ENCODE data around the gene KIF1B.

KIF1B gene

DNA sequence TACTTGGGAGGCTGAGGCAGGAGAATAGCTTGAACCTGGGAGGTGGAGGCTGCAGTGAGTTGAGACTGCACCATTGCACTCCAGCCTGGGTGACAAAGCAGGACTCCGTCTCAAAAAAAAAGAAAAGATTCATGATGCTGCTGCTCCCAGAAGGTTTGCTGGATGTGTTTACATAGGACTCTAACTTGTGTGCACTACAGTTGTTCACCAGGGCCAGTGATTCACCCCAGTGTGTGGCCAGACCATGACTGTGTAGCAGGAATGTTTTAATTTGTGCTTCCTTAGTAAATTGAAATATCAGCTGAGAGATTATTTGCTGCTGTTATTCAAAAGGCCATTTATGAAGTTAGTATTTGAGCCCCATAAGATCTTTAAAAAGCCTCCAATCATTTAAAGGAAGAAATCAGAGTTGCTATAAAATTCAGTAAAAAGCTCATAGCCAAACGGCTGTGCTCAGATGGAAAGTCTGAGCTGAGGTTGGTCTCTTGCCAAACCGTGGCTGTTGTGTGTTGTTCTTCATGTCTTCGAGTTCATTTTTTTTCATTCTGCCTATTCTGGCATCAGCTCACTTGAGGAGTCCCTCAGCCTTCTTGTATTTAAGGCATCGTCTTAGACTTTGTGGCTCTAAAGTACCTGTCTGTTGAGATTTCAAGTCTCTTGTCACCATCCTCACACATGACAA lies 170.4 kb downstream of the KIF1B start:
- Histone ChIP-seq H3K4me3 (ENCODE audit: low read depth, low read length) (0 out of 2 replicates have a peak overlapping the region, but pooled peaks have one; percentile 2), H3K79me2 (ENCODE audit: control insufficient read depth, insufficient read depth, low read length, unreplicated experiment) (no peaks in the 10 kb centered on the region), H2AFZ (ENCODE audit: low read length, unreplicated experiment) (no peak overlapping the region), H3K4me1 (ENCODE audit: control insufficient read depth, insufficient read depth, low read length, unreplicated experiment) (peaks cover 15% of the 10 kb centered on the region), H3K36me3 (ENCODE audit: insufficient read depth, low read length) (no peaks in the 10 kb centered on the region), H3K27me3 (ENCODE audit: insufficient read depth, low read length) (no peaks in the 10 kb centered on the region), H3K27ac (ENCODE audit: low read depth, low read length) (peak overlapping the region; percentile 72)

DNA sequence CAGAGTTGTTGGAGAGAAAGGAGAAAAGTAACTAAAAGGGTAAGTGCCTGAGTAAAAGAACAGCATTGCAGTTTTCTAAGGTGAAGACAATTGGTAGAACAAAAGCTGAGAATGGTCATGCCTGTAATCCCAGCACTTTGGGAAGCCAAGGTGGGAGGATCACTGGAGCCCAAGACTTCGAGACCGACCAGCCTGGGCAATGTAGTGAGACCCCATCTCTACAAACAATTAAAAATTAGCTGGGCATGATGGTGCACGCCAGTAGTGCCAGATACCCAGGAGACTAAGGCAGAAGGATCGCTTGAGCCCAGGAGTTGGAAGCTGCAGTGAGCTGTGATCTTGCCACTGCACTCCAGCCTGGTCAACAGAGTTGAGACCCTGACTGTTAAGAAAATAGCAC lies 173.3 kb downstream of the KIF1B start:
- Histone ChIP-seq H3K79me2 (ENCODE audit: control insufficient read depth, insufficient read depth, low read length, unreplicated experiment) (no peaks in the 10 kb centered on the region), H3K36me3 (ENCODE audit: insufficient read depth, low read length) (no peaks in the 10 kb centered on the region), H3K4me1 (ENCODE audit: control insufficient read depth, insufficient read depth, low read length, unreplicated experiment) (peaks cover 31% of the 10 kb centered on the region), H3K27ac (ENCODE audit: low read depth, low read length) (no peak overlapping the region), H2AFZ (ENCODE audit: low read length, unreplicated experiment) (no peak overlapping the region), H3K27me3 (ENCODE audit: insufficient read depth, low read length) (no peaks in the 10 kb centered on the region), H3K4me3 (ENCODE audit: low read depth, low read length) (no peak overlapping the region)

DNA sequence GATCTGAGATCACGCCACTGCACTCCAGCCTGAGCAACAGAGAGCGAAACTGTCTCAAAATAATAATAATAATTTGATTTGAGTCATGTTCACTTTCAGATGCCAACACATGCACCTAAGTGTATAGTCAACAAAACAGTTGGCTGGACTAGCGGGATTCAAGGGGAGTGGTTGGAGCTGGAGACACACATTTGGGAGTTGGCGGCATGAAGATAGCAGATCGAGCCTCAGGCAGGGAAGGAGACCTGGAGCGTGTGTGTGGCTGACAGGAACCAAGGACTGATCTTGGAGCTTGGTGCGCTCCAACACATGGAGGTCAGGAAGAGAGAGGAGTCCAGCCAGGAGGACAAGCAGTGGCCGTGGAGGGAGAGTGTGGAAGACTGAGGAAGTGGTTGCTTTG lies 173.8 kb downstream of the KIF1B start:
- Histone ChIP-seq H3K36me3 (ENCODE audit: insufficient read depth, low read length) (no peaks in the 10 kb centered on the region), H2AFZ (ENCODE audit: low read length, unreplicated experiment) (no peak overlapping the region), H3K4me3 (ENCODE audit: low read depth, low read length) (no peak overlapping the region), H3K27me3 (ENCODE audit: insufficient read depth, low read length) (no peaks in the 10 kb centered on the region), H3K27ac (ENCODE audit: low read depth, low read length) (no peak overlapping the region), H3K79me2 (ENCODE audit: control insufficient read depth, insufficient read depth, low read length, unreplicated experiment) (no peaks in the 10 kb centered on the region), H3K4me1 (ENCODE audit: control insufficient read depth, insufficient read depth, low read length, unreplicated experiment) (peaks cover 32% of the 10 kb centered on the region)

DNA sequence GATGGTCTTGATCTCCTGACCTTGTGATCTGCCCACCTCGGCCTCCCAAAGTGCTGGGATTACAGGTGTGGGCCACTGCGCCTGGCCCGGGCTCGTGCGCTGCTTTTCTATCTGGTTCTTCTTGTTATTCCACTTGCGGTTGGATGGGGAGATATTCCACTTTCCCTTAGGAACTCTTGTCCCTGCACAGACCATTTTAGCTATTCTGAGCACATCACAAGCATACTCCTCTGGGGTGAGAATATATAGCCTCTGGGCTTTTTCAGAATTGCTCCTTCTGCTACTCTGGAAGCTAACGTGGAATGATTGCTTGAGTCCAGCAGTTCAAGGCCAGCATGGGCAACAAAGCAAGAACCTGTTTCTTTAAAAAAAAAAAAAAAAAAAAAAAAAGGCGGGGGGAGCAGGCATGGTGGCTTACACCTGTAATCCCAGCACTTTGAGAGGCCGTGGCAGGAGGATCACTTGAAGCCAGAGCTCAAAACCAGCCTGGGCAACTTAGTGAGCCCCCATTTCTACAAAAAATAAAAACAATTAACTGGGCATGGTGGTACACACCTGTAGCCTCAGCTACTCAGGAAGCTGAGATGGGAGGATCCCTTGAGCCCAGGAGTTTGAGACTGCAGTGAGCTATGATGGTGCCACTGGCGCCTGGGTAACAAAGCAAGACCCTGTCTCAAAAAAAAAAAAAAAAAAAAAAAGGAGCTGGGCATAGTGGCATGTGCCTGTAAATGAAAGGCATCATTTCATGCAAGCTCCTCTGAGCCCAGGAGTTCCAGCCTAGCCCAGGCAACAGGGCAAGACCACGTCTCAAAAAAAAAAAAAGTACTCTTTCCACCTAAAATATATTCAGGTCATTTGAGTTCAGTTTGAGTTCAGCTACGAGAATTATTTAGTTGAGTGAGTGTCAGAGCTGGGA lies 176.6 kb downstream of the KIF1B start:
- Histone ChIP-seq H3K4me3 (ENCODE audit: low read depth, low read length) (peak overlapping the region; percentile 49), H3K27ac (ENCODE audit: low read depth, low read length) (peak overlapping the region; percentile 89), H2AFZ (ENCODE audit: low read length, unreplicated experiment) (peak overlapping the region; percentile 1), H3K4me1 (ENCODE audit: control insufficient read depth, insufficient read depth, low read length, unreplicated experiment) (peaks cover 18% of the 10 kb centered on the region), H3K79me2 (ENCODE audit: control insufficient read depth, insufficient read depth, low read length, unreplicated experiment) (no peaks in the 10 kb centered on the region), H3K36me3 (ENCODE audit: insufficient read depth, low read length) (no peaks in the 10 kb centered on the region), H3K27me3 (ENCODE audit: insufficient read depth, low read length) (no peaks in the 10 kb centered on the region)

DNA sequence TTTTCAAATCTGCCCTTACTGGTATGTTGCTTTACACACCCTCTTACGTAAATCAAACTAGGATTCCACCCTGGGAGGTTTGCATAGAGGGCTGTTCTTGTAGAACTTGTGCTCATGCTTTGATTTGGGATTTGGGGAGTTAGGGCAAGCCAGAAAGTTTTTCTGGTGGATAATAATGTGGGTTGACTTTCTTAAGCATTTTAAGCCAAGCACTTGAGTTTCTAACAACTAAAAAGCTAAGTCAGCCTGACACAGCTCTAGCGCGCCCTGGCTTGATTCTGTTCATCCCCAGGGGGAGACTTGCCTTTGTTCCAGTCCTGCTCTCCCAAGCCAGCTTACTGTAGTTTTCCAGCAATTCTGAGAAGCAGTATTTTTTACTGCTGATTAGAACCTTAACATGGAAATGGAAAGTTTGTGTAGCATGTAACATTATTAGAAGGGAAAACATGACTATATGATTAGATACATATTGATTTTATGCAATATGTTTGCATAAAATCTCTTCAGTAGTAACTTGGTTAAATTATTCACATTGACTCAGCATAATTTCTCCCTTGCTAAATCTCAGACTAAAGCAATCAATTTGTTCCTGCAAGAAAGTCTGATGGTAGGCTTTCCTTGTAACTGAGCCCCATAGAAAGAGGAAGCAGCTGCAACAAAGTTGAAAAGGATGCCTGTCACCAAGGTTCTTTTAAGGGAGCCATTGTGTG lies 177.5 kb downstream of the KIF1B start:
- Histone ChIP-seq H3K27me3 (ENCODE audit: insufficient read depth, low read length) (no peaks in the 10 kb centered on the region), H3K36me3 (ENCODE audit: insufficient read depth, low read length) (no peaks in the 10 kb centered on the region), H3K27ac (ENCODE audit: low read depth, low read length) (peak overlapping the region; percentile 89), H3K4me1 (ENCODE audit: control insufficient read depth, insufficient read depth, low read length, unreplicated experiment) (peaks cover 18% of the 10 kb centered on the region), H2AFZ (ENCODE audit: low read length, unreplicated experiment) (peak overlapping the region; percentile 1), H3K4me3 (ENCODE audit: low read depth, low read length) (peak overlapping the region; percentile 49), H3K79me2 (ENCODE audit: control insufficient read depth, insufficient read depth, low read length, unreplicated experiment) (no peaks in the 10 kb centered on the region)

DNA sequence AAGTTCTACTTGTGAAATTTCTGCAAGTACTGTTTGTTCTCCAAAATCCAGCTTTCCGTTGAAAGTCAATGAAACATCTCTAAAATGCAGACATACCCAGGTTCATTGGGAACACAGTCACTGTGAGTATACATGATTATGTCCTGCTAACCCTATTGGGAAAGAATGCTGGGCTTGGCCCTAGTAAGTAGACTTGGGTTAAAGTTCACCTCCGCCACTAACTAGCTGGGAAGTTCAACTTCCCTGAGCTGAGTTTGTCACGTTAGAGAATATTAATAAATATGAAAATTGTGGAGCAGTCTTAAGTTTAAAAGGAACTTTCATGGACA lies 178.0 kb downstream of the KIF1B start:
- Histone ChIP-seq H2AFZ (ENCODE audit: low read length, unreplicated experiment) (no peak overlapping the region), H3K27ac (ENCODE audit: low read depth, low read length) (peak overlapping the region; percentile 89), H3K4me1 (ENCODE audit: control insufficient read depth, insufficient read depth, low read length, unreplicated experiment) (peaks cover 18% of the 10 kb centered on the region), H3K36me3 (ENCODE audit: insufficient read depth, low read length) (no peaks in the 10 kb centered on the region), H3K4me3 (ENCODE audit: low read depth, low read length) (peak overlapping the region; percentile 49; the same call in 1 of the 2 replicates), H3K79me2 (ENCODE audit: control insufficient read depth, insufficient read depth, low read length, unreplicated experiment) (no peaks in the 10 kb centered on the region), H3K27me3 (ENCODE audit: insufficient read depth, low read length) (no peaks in the 10 kb centered on the region)

DNA sequence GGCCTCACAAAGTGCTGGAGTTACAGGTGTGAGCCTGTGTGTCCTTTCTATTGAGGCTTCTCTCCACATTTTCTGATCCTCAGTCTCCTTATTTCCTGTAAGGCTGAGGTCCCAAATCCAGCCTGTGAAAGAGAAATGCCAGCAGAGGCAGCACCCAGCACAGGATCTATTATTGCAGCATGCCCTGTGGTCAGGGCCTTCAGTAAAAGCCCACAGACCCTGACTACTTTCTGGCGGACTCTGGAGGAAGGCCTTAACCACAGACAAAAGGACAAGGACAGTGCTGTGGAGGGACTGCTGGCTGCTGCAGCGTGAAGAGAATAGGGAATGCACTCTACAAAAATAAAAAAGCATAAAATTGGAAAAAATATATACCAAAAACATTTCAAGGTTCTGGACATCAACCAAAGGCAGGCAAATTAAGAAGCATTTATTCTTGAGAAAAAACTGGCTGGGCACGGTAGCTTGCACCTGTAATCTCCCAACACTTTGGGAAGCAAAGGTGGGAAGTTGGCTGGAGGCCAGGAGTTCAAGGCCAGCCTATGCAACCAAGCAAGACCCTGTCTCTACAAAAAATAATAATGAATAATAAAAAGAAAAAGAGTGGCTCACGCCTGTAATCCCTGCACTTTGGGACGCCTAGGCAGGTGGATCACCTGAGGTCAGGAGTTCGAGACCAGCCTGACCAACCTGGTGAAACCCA lies 179.1 kb downstream of the KIF1B start:
- H3K36me3 ChIP-seq (ENCODE audit: insufficient read depth, low read length): no peaks in the 10 kb centered on the region
- H3K79me2 ChIP-seq (ENCODE audit: control insufficient read depth, insufficient read depth, low read length, unreplicated experiment): no peaks in the 10 kb centered on the region
- H3K27ac ChIP-seq (ENCODE audit: low read depth, low read length): no peak overlapping the region
- H2AFZ ChIP-seq (ENCODE audit: low read length, unreplicated experiment): no peak overlapping the region
- H3K4me1 ChIP-seq (ENCODE audit: control insufficient read depth, insufficient read depth, low read length, unreplicated experiment): peaks cover 18% of the 10 kb centered on the region
- no peaks in the 10 kb centered on the region for H3K27me3 ChIP-seq (ENCODE audit: insufficient read depth, low read length)
- no peak overlapping the region for H3K4me3 ChIP-seq (ENCODE audit: low read depth, low read length)

DNA sequence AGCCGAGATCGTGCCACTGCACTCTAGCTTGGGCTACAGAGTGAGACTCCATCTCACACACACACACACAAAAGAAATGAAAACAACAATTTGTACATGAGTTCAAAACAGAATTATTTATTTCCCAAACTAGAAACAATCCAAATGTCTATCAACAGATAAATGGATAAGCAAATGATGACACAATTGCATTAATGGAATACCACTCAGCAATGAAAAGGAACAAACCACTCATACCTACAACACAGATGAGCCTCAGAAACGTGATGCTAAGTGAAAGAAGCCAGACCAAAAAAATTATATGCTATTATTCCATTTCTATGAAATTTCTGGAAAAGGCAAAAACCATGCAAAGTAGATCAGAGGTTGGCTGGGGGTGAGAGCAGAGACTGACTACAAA lies 186.5 kb downstream of the KIF1B start:
- Histone ChIP-seq H3K27ac (ENCODE audit: low read depth, low read length) (no peak overlapping the region), H3K27me3 (ENCODE audit: insufficient read depth, low read length) (no peaks in the 10 kb centered on the region), H3K4me1 (ENCODE audit: control insufficient read depth, insufficient read depth, low read length, unreplicated experiment) (peaks cover 14% of the 10 kb centered on the region), H3K79me2 (ENCODE audit: control insufficient read depth, insufficient read depth, low read length, unreplicated experiment) (peaks cover 20% of the 10 kb centered on the region), H3K36me3 (ENCODE audit: insufficient read depth, low read length) (no peaks in the 10 kb centered on the region), H2AFZ (ENCODE audit: low read length, unreplicated experiment) (no peak overlapping the region), H3K4me3 (ENCODE audit: low read depth, low read length) (no peak overlapping the region)

DNA sequence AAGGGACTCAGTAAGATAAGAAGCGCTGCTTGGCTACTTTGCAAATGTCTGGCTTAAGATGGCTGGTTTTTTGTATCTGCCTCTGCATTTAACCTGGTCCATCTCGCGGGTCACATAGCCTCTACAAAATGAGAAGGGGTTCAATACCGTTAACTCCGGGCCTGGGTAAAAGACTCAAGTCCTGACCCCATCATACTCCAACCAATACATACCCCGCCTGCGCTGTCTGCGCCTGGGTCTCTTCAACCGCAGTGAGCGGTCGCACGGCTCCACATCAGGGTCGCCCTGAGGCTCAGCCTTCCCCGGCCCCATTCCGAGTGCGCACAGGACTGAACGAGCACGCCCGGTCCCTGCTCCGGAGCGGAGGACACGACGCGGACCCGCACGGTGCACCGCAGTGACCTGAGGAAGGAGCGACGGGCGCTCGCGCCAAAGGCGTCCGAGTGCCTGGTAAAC lies 187.9 kb downstream of the KIF1B start:
- Histone ChIP-seq H3K27me3 (ENCODE audit: insufficient read depth, low read length) (no peaks in the 10 kb centered on the region), H3K79me2 (ENCODE audit: control insufficient read depth, insufficient read depth, low read length, unreplicated experiment) (peaks cover 23% of the 10 kb centered on the region), H3K4me1 (ENCODE audit: control insufficient read depth, insufficient read depth, low read length, unreplicated experiment) (peaks cover 21% of the 10 kb centered on the region), H2AFZ (ENCODE audit: low read length, unreplicated experiment) (peak overlapping the region; percentile 79), H3K27ac (ENCODE audit: low read depth, low read length) (0 out of 2 replicates have a peak overlapping the region, but pooled peaks have one; percentile 7), H3K4me3 (ENCODE audit: low read depth, low read length) (peak overlapping the region; percentile 91), H3K36me3 (ENCODE audit: insufficient read depth, low read length) (peaks cover 4% of the 10 kb centered on the region; the same call in 1 of the 2 replicates)

Measured in ACC112 (cell line).